ENCODE measurements around the gene UBE2N. TPM values are rescaled to one million over a fixed set of nuclear protein-coding genes. Genes with fewer than 3 reads are reported as not detected.

The UBE2N gene
- total RNA-seq, 1 donor from 2014 or later, result 116 TPM

DNA sequence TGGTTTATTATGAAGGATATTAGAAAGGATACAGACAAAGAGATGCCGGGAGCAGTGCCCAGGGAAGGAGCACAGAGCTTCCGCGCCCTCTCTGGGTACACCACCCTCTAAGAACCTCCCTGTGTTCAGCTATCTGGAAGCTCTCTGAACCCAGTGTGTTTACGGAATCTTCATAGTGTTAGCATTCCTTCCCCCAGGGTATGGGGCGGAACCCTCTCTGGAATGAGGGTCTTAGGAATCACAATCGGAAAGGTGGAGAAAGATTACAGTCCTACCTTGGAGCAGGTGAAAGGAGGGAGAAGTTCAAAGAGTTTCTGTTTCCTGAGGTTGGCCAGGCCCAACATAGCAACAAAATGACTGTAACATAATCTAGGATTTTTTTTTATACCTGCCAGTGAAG lies 70.8 kb downstream of the UBE2N start:
- Mint-ChIP-seq H3K4me1 (peaks cover 13% of the 10 kb centered on the region), H3K36me3 (no peaks in the 10 kb centered on the region), H3K27ac (no peak overlapping the region), H3K4me3 (no peak overlapping the region), H3K27me3 (ENCODE audit: insufficient read depth, low read depth) (no peaks in the 10 kb centered on the region), H3K9me3 (no peaks in the 10 kb centered on the region)
- H3K36me3 ChIP-seq, result no peaks in the 10 kb centered on the region
- H3K27ac ChIP-seq, result no peak overlapping the region
- no peaks in the 10 kb centered on the region for H3K9me3 ChIP-seq (ENCODE audit: low read depth)
- peaks cover 12% of the 10 kb centered on the region for H3F3A ChIP-seq (ENCODE audit: low read depth)
- H4K20me1 ChIP-seq (ENCODE audit: low read depth), result no peaks in the 10 kb centered on the region
- H2AFZ ChIP-seq (replicated peaks), result no peak overlapping the region
- H3K79me2 ChIP-seq (ENCODE audit: low read depth), result no peaks in the 10 kb centered on the region
- DNase-seq (ENCODE audit: low spot score), result no peak
- no peak for TF ChIP-seq EZH2 (IDR thresholded peaks at IDR 0.05)
- TF ChIP-seq EZH2phosphoT487 (IDR thresholded peaks at IDR 0.05), result no peak
- no peak for TF ChIP-seq CTCF (IDR thresholded peaks at IDR 0.05)
- peaks cover 17% of the 10 kb centered on the region for H3K4me1 ChIP-seq
- no peaks in the 10 kb centered on the region for H3K27me3 ChIP-seq
- no peak overlapping the region for H3K4me2 ChIP-seq
- H3K9ac ChIP-seq, result no peak overlapping the region
- H3K4me3 ChIP-seq, result no peak overlapping the region

DNA sequence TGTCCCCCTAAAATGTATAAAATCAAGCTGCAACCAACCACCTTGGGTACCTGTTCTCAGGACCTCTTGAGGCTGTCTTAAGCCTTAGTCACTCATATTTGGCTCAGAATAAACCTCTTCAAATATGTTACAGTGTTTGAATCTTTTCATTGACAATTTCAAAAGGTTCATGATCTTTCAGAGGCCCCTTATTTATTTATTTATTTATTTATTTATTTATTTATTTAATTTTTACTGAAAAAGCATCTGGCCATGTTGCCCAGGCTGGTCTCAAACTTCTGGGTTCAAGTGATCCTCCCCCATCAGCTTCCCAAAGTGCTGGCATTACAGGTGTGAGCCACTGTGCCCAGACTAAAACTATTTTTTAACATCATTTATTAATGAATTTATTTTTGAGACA lies 72.2 kb downstream of the UBE2N start:
- H3K9me3 Mint-ChIP-seq, result no peaks in the 10 kb centered on the region
- Histone ChIP-seq H3K4me2 (no peak overlapping the region), H3F3A (ENCODE audit: low read depth) (peaks cover 7% of the 10 kb centered on the region), H3K27ac (no peak overlapping the region), H3K36me3 (no peaks in the 10 kb centered on the region), H3K4me1 (peaks cover 14% of the 10 kb centered on the region), H3K9me3 (ENCODE audit: low read depth) (no peaks in the 10 kb centered on the region), H3K27me3 (no peaks in the 10 kb centered on the region), H3K9ac (no peak overlapping the region), H4K20me1 (ENCODE audit: low read depth) (no peaks in the 10 kb centered on the region), H3K4me3 (no peak overlapping the region), H2AFZ (replicated peaks) (no peak overlapping the region), H3K79me2 (ENCODE audit: low read depth) (no peaks in the 10 kb centered on the region)
- H3K4me1 Mint-ChIP-seq, result peaks cover 12% of the 10 kb centered on the region
- no peak overlapping the region for H3K4me3 Mint-ChIP-seq
- DNase-seq (ENCODE audit: low spot score), result no peak
- no peak overlapping the region for H3K27ac Mint-ChIP-seq
- TF ChIP-seq EZH2 (IDR thresholded peaks at IDR 0.05), result no peak
- TF ChIP-seq CTCF (IDR thresholded peaks at IDR 0.05), result no peak
- no peak for TF ChIP-seq EZH2phosphoT487 (IDR thresholded peaks at IDR 0.05)
- H3K36me3 Mint-ChIP-seq, result no peaks in the 10 kb centered on the region
- H3K27me3 Mint-ChIP-seq (ENCODE audit: insufficient read depth, low read depth), result no peaks in the 10 kb centered on the region

- no peaks in the 10 kb centered on the region for H3K27me3 Mint-ChIP-seq (ENCODE audit: insufficient read depth, low read depth)
- no peaks in the 10 kb centered on the region for H3K79me2 ChIP-seq (ENCODE audit: low read depth)
- H3K4me2 ChIP-seq, result no peak overlapping the region
- H2AFZ ChIP-seq (replicated peaks), result no peak overlapping the region
- H3K36me3 ChIP-seq, result no peaks in the 10 kb centered on the region
- DNase-seq (ENCODE audit: low spot score), result no peak
- H3F3A ChIP-seq (ENCODE audit: low read depth), result peaks cover 2% of the 10 kb centered on the region
- peaks cover 5% of the 10 kb centered on the region for H3K4me1 Mint-ChIP-seq
- H3K4me3 Mint-ChIP-seq, result no peak overlapping the region
- H3K9me3 ChIP-seq (ENCODE audit: low read depth), result no peaks in the 10 kb centered on the region
- H3K36me3 Mint-ChIP-seq, result no peaks in the 10 kb centered on the region
- H3K27me3 ChIP-seq, result no peaks in the 10 kb centered on the region
- H3K27ac Mint-ChIP-seq, result no peak overlapping the region
- H3K27ac ChIP-seq, result no peak overlapping the region
- H3K4me3 ChIP-seq, result no peak overlapping the region
- peaks cover 7% of the 10 kb centered on the region for H3K4me1 ChIP-seq
- H4K20me1 ChIP-seq (ENCODE audit: low read depth), result no peaks in the 10 kb centered on the region
- H3K9ac ChIP-seq, result no peak overlapping the region
- no peak for TF ChIP-seq EZH2 (IDR thresholded peaks at IDR 0.05)
- no peak for TF ChIP-seq EZH2phosphoT487 (IDR thresholded peaks at IDR 0.05)
- no peak for TF ChIP-seq CTCF (IDR thresholded peaks at IDR 0.05)
- H3K9me3 Mint-ChIP-seq, result no peaks in the 10 kb centered on the region
These were observed 73.0 kb downstream of the UBE2N start for GRCh38 chr12:93368766-93369165.
